ENCODE measurements around the gene CCDC124.

The CCDC124 gene

DNA sequence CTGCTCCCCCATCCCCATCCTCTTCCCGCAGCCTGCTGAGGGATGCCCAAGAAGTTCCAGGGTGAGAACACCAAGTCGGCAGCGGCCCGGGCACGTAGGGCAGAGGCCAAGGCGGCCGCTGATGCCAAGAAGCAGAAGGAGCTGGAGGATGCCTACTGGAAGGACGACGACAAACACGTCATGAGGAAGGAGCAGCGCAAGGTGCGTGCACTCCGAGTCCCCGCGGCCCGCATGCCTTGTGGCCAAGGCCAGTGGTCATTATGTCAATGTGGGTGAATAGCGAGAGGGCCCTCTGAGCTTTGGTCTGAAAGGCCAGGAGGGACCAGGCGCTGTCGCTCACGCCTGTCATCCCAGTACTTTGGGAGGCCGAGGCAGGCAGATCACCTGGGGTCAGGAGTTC is 3.6 kb downstream of the CCDC124 start:
- no peaks in the 10 kb centered on the region for H4K20me1 ChIP-seq (ENCODE audit: low read depth, low read length)
- H3K36me3 ChIP-seq (ENCODE audit: low read length): no peaks in the 10 kb centered on the region
- H3K4me3 ChIP-seq (ENCODE audit: insufficient read depth, low read length, poor library complexity, severe bottlenecking): no peak overlapping the region
- H3K9me3 ChIP-seq (ENCODE audit: insufficient read depth, low read length): no peaks in the 10 kb centered on the region
- H2AFZ ChIP-seq (ENCODE audit: low read depth, low read length, severe bottlenecking): no peak overlapping the region
- peaks cover 13% of the 10 kb centered on the region for H3K79me2 ChIP-seq (ENCODE audit: insufficient read depth, low read length)
- no peak overlapping the region for H3K9ac ChIP-seq (ENCODE audit: low read length)
- H3K27me3 ChIP-seq (ENCODE audit: low read length): no peaks in the 10 kb centered on the region
- no peaks in the 10 kb centered on the region for H3K9me2 ChIP-seq (replicated peaks; ENCODE audit: insufficient read depth, low read length)
- TF ChIP-seq, protein P1, sequence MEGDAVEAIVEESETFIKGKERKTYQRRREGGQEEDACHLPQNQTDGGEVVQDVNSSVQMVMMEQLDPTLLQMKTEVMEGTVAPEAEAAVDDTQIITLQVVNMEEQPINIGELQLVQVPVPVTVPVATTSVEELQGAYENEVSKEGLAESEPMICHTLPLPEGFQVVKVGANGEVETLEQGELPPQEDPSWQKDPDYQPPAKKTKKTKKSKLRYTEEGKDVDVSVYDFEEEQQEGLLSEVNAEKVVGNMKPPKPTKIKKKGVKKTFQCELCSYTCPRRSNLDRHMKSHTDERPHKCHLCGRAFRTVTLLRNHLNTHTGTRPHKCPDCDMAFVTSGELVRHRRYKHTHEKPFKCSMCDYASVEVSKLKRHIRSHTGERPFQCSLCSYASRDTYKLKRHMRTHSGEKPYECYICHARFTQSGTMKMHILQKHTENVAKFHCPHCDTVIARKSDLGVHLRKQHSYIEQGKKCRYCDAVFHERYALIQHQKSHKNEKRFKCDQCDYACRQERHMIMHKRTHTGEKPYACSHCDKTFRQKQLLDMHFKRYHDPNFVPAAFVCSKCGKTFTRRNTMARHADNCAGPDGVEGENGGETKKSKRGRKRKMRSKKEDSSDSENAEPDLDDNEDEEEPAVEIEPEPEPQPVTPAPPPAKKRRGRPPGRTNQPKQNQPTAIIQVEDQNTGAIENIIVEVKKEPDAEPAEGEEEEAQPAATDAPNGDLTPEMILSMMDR (IDR thresholded peaks at IDR 0.05; ENCODE audit: insufficient read depth, low read length, poor library complexity, severe bottlenecking): no peak
- no peak for TF ChIP-seq EZH2phosphoT487 (conservative IDR thresholded peaks at IDR 0.05; ENCODE audit: low read length)
- no peak overlapping the region for H3K4me2 ChIP-seq (ENCODE audit: low read depth, low read length, poor library complexity, severe bottlenecking)
- no peak overlapping the region for H3K27ac ChIP-seq (ENCODE audit: low read depth, low read length)
- H3F3A ChIP-seq (ENCODE audit: insufficient read depth): no peaks in the 10 kb centered on the region

DNA sequence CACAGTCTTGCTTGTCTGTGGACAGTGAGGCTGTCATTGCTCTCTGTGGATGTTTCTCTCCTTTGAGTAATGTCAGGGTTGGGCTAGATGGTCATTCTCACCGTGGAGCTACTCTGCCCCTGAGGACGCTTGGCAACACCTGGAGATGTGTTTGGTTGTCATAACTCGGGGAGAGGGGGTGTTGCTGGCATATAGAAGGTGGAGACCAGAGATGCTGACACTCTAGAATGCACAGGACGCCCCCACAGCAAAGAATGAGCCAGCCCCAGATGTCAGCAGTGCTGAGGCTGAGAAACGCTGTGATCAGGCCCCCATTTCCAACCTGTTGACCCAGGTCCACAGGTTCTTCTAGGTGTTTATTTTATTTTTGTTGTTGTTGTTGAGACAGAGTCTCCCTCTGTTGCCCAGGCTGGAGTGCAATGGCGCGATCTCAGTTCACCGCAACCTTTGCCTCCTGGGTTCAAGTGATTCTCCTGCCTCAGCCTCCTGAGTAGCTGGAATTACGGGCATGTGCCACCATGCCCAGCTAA is 4.6 kb downstream of the CCDC124 start:
- Histone ChIP-seq H2AFZ (ENCODE audit: low read depth, low read length, severe bottlenecking) (no peak overlapping the region), H3K4me2 (ENCODE audit: low read depth, low read length, poor library complexity, severe bottlenecking) (no peak overlapping the region), H3K9me3 (ENCODE audit: insufficient read depth, low read length) (no peaks in the 10 kb centered on the region), H3K9ac (ENCODE audit: low read length) (no peak overlapping the region), H3K27me3 (ENCODE audit: low read length) (no peaks in the 10 kb centered on the region), H3K9me2 (replicated peaks; ENCODE audit: insufficient read depth, low read length) (no peaks in the 10 kb centered on the region), H3K4me3 (ENCODE audit: insufficient read depth, low read length, poor library complexity, severe bottlenecking) (no peak overlapping the region), H3K27ac (ENCODE audit: low read depth, low read length) (no peak overlapping the region), H3F3A (ENCODE audit: insufficient read depth) (no peaks in the 10 kb centered on the region), H3K79me2 (ENCODE audit: insufficient read depth, low read length) (peaks cover 13% of the 10 kb centered on the region), H4K20me1 (ENCODE audit: low read depth, low read length) (no peaks in the 10 kb centered on the region), H3K36me3 (ENCODE audit: low read length) (no peaks in the 10 kb centered on the region)
- no peak for TF ChIP-seq EZH2phosphoT487 (conservative IDR thresholded peaks at IDR 0.05; ENCODE audit: low read length)
- TF ChIP-seq, protein P1 (IDR thresholded peaks at IDR 0.05; ENCODE audit: insufficient read depth, low read length, poor library complexity, severe bottlenecking): no peak

DNA sequence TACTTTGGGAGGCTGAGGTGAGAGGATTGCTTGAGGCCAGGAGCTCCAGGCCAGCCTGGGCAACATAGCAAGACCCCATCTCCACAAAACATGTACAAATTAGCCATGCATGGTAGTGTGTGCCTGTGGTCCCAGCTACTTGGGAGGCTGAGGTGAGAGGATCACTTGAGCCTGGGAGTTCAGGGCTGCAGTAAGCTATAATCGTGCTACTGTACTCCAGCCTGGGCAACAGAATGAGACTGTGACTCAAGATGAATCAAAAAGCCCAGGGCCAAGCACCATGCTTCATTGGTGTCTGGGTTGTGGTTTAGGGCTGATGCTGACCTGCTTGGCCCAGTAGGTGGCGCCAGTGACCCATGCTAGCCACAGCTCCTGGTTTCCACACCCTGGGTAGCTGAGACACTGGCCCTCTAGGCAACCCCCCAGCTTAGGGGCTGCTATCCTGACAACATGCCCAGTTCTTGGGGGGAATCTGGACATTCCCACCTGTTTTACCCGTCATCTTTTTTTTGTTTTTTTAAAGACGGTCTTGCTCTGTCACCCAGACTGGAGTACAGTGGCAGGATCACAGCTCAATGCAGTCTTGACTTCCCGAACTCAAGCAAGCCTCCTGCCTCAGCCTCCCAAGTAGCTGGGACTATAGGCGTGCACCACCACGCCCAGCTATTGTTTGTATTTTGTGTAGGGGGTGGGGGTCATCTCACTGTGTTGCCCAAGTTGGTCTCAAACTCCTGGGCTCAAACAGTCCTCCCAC is 5.5 kb downstream of the CCDC124 start:
- no peaks in the 10 kb centered on the region for H4K20me1 ChIP-seq (ENCODE audit: low read depth, low read length)

More for the DNA sequence above, 5.5 kb downstream of the CCDC124 start:
- Histone ChIP-seq H3K9ac (ENCODE audit: low read length) (no peak overlapping the region), H3K79me2 (ENCODE audit: insufficient read depth, low read length) (peaks cover 9% of the 10 kb centered on the region), H3K9me3 (ENCODE audit: insufficient read depth, low read length) (no peaks in the 10 kb centered on the region), H3K36me3 (ENCODE audit: low read length) (no peaks in the 10 kb centered on the region), H3K9me2 (replicated peaks; ENCODE audit: insufficient read depth, low read length) (no peaks in the 10 kb centered on the region), H2AFZ (ENCODE audit: low read depth, low read length, severe bottlenecking) (no peak overlapping the region), H3F3A (ENCODE audit: insufficient read depth) (no peaks in the 10 kb centered on the region), H3K27ac (ENCODE audit: low read depth, low read length) (no peak overlapping the region), H3K27me3 (ENCODE audit: low read length) (no peaks in the 10 kb centered on the region), H3K4me2 (ENCODE audit: low read depth, low read length, poor library complexity, severe bottlenecking) (no peak overlapping the region), H3K4me3 (ENCODE audit: insufficient read depth, low read length, poor library complexity, severe bottlenecking) (no peak overlapping the region)
- TF ChIP-seq, protein P1 (IDR thresholded peaks at IDR 0.05; ENCODE audit: insufficient read depth, low read length, poor library complexity, severe bottlenecking): peak; percentile 73
- TF ChIP-seq EZH2phosphoT487 (conservative IDR thresholded peaks at IDR 0.05; ENCODE audit: low read length): no peak
